Fibroblast of skin of right biceps (primary cell): ENCODE data around the gene CYS1.

Source experiments
- DNase-seq: peaks from one replicate; pipeline ENCODE4 v3.0.0-alpha.2; 2013

The CYS1 gene

DNA sequence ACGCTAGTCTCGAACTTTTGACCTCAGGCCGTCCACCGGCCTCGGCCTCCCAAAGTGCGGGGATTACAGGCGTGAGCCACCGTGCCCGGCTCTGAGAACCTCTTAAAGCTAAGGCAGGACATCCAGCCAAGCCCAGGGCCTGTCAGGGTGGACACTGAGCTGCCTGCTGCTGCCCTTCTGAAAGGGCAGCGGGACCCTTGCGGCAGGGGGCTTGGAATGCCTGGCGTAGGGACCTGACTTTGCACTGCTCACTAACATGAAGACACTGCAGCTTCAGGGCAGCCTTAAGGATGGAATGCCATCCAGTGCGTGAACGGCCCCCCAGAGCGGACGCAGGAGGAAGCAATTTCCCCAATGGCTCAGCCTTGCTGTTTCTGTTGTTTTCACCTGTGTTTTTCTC lies 9.0 kb downstream of the CYS1 start:
- DNase-seq = no peak

DNA sequence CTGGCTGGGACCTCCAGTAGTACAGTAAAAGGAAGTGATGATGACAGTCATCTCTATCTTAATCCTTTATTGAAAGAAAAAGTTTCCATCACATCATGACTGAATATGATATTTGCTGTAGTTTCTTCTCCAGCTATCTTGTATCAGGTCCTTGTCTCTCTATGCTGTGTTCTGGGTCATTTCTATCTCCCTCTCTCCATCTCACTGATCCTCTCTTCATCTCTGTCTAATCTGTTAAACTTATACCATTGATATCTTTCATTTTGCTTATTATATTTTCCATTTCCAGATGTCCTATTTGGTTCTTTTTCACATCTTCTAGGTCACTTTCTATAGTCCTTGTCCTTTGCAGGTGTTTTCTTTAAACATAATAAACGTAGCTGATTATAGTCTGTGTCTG lies 12.3 kb downstream of the CYS1 start:
- DNase-seq = no peak

DNA sequence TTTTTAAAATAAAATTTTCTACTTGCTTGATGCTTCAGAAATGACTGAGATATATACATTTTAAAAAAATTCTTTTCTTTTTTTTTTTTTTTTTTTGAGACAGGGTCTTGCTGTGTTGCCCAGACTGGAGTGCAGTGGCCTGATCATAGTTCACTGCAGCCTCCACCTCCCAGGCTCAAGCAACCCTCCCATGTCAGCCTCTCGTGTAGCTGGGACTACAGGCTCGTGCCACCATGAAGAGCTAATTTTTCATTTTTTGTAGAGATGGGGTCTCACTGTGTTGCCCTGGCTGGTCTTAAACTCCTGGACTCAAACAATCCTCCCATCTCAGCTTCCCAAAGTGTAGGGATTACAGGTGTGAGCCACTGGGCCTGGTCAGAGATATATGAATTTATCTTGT lies 12.9 kb downstream of the CYS1 start:
- DNase-seq = no peak

DNA sequence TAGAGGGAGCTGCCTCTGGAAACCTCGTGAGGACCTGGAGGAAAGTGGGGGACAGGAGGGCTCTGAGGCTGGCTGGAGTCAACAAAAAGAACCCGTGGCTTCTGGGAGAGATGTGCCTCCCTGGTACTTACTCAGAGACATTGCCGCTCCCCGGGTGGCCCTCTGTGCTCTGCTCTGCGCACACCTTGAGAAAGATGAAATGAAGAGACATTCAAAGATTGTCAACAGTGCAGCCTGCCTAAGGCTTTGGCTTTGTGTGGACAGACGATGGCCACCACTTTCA lies 14.5 kb downstream of the CYS1 start:
- no peak for DNase-seq

DNA sequence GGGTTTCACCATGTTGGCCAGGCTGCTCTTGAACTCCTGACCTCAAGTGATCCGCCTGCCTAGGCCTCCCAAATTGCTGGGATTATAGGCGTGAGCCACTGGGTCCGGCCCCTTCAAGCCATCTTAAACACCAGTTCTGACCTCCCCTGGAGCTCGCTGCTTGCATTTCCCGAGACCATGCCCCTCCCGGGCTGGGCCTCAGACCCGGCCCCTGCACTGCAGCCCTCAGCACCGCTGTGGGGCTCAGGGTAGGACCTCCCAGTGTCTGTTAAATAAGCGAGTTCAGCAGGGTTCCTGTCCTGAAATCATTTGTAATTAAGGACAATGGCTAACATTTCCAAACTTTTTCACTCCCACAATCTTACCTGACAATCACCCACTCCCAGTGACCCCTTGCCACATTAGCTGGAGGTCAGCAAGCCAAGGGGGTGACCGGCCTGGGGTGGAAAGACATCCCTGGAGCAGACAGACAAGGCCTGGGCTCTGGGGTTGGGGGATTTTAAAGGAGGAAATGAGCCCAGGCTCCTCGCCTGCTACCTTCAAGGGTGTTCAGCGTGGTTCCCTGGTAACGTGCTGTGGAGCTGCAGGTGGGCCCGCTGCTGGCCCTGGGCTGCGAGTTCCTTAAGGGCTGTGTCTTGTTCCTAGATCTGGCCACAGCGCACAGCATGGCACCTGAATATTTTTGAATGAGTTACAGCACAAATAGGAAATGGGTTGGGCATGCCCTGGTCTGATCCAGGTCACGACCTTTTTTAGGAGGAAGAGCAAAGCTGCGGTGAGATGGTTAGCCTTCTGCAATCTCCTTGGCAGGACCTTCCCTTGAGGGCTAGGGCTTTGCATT lies 15.1 kb downstream of the CYS1 start:
- no peak for DNase-seq

DNA sequence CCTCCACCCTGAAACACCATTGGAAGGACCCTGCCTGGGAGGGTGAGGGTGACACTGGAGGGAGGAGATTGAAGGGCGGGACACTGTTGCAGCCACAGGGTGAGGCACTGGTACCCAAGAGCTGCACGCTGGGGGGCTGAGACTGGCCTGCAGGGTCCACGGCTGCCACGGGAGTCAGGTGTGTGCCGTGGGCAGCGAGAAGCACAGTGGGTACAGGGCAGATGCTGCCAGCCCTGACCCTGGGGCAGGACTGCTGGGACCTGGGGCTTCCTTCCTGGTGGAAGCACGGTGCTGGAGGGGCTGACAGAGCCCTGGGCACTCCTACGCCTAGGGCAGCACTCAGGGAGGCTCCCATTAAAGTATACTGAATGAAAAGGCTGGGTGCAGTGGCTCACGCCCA lies 16.6 kb downstream of the CYS1 start:
- no peak for DNase-seq

DNA sequence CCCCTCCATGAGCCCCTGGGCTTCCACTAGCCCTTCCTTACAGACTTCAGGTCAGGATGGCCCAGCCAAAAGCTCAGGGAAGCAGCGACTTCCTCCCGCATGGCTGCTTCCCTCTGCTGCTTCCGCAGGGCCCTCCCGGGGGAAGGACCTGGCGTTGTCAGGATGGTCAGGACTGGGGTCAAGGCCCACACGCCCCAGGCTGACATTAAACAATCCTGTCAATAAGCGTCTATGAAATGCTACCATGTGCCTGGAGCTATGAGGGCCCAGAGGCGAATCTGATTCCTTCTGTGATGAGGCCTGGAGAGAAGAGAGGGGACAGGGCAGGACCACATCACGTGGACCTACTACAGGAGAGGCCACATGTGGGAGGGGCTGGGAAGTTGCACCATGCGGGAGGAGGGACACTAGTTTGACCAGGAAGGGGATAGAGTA lies 17.3 kb downstream of the CYS1 start:
- DNase-seq = no peak

DNA sequence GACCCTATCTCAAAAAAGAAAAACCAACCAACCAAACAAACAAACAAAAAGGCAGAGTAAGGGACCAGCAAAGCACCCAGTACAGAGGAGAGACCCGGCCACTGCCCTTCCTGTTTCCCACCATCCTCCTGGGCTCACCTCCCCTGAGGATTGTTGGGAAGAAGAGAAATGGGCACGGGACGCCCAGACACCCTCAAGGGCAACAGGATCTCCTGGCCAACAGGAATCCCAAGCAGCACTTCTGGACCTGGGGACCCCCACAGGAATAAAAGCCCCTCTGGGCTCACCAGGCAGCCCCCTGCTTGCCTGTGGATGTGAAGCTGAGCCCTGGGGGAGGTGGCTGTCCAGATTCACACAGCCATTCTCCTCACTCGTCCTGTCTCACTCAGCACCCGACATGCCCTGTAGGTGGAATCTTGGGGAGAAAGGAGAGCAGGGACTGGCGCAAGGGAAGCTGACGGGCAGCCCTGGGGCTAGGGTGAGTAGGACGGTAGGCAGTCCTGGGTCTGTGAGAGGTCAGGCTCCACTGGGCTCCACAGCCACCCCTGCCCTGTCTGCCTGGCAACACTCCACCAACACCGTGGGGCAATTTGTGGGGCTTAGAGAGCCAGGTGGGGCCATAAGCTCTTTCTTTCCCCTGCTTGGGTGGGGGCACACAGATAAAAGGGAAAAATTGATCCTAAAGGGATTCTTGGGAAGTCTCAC lies 18.8 kb downstream of the CYS1 start:
- no peak for DNase-seq

DNA sequence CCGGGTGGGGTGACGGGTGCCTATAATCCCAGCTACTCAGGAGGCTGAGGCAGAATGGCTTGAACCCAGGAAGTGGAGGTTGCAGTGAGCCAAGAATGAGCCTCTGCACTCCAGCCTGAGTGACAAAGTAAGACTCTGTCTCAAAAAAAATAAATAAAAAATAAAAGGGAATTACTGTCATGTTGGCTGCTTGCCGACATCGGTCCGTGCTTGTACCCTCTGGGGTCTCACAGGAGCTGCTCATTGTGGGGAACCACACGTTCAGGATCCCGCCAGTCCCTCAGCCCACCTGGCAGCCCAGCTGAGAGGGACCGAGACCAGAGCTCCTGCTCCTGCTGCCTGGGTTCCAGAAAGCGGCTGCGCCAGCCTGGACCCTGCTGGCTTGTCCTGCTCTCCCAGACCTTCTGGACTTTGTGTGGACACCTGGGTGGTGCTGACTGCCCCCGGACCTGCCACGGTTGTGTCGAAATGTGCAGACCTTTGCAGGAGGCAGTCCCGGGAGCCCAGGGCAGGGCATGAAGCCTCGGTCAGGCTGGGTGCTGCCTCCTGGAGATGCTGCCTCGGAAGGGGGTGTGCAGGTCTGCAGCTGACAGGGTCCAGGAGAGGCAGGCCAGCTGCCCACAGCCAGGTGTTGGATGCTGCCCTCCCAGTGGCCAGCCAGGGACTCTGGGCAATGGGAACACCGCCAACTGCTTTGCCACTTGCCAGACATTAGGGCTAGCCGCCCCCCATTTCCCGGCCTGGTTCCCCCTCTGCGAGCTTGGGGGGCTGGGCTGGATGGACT lies 20.5 kb downstream of the CYS1 start:
- DNase-seq = no peak

DNA sequence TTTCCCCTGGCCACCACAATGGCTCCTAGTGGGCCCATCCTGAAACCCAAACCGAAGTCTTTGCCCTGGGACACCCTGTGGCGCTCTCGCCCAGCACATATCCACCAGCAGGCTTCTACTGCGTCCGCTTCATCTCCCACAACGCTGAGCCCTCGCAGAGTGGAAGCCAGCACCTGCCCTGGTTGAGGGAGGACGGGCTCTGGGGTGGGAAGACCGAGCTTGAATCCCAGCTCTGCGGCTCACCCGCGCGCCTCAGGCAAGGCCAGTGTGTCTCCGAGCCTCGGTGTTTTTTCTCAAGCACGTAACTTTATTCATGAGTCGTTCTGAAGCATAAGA lies 21.2 kb downstream of the CYS1 start:
- no peak for DNase-seq

DNA sequence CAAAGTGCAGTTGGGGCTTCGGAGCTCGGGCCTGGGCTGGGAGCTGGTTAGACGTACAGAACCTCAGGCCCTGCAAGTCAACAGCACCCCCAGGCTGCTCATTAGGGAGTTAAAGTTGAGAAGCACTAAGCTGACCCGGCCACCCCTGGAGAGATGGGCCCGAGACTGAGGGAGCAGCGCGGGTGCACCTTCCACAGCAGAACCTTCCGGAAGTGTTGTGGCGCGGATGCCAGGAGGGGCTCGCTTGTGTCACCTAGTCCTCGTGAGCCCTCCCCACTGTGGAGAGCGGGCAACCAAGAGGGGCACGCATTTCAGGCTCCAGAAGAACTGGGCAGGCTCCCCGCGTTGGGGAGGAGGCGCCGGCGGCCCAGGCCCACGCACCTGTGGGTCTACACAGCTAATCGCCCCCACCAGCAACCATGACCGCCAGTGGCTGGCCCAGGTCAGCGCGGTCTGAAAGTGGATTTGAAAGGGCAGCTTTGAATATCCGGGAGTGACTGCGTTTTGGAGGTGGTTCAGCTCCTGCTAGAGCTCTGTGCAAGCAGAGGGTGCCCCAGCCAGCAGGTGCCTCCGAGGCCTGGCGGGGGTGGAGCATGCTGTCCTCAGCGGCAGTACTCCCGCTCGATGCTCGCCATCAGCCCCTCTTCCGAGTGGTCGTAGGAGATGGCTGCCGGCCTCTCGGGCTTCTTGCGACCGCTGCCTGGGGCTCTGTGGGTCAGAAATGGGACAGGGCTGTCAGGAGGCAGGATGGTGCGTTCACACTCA lies 21.8 kb downstream of the CYS1 start:
- no peak for DNase-seq

DNA sequence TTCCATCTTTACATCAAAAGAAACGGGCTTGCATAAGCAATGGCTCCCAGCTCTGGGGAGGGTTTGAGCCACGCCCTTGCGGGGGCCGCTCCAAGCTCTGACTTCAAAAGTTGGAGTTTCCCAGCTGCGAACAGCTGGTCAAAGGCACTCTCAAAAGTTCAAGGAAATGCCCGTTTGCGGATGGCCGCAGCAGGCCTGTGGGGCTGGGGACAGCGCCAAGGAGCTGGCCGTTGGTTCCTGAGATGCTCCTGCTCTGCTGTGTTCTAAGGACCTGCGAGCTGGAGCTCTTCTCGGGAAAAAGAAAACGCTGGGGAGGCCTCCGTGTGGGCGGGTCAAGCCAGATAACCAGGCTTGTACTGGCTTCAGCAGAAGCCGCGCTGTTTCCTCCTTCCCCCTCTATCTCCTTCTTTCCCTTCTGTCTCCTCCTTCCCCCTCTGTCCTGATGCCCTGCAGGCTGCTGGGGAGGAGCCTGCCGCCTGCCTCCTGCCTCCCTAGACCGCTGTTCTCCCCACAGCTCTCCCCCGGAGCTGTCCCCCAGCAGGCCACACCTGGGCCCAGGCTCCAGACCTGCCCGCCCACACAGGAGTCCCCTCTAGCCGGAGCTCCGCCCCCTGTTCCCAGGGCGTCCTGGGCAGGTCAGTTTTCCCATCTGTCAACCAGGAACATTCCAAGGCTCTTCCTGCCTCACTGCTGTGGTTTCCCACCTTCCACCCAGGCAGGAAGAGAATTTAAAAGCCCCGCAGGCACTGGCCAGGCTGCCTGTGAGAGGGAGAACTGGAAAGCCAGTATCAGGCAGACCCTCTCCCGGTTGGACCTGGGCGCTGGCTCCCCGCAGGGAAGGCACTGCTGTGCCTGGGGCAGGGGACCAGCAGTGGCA lies 22.7 kb downstream of the CYS1 start:
- peak; percentile 53 for DNase-seq

DNA sequence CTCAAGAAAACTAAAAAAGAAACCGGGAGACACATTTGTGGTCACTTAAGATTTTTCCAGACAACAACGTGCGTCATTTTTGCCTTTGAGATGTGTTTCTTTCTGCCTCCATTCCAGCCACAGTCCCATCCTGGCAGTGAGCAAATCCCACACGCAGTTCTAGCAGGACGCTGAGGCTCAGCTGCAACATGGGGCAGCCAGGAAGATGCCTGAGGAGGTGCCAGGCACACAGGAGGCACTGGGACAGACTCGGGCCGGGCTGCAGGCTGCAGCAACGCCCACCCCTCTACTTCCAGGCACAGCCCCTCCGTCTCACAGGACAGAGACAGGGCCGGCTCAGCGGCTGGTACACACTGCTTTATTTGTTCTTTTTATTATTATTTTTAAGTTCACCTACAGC lies 23.8 kb downstream of the CYS1 start:
- DNase-seq = no peak

DNA sequence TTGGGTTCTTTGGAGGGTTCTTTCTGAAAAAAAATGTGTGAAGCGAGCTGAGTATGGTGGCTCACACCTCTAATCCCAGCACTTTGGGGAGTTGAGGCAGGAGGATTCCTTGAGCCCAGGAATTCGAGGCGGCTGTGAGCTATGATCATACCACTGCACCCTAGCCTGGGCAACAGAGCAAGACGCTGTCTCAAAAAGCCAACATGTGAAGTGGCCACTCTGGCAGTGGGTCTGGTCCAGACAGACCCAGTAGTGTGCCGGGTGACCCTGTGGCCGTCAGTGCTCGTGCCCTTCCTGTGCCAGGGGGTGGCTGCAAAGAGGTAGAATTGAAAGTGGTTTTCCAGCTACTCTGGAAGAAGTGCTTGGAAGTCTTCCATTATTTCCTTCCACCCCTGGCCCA lies 25.2 kb downstream of the CYS1 start:
- DNase-seq = no peak

DNA sequence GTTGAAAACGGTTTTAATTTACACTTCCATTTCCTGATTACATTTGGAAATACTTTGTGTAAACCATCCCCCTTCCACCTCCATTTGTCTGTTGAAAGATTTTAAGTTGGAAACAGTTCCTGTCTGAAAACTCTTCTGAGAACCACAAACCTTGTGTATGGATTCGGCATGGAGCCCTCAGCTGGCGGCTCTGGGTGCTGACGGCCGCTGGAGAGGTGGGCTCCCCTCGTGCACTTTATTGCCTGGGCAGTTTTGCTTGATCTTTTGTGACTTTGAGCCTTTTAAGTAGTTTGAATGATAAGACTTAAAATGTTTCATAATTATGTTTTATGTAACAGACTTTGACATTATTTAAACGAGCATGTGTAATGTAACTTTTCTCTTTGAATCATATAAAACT lies 25.8 kb downstream of the CYS1 start:
- no peak for DNase-seq

DNA sequence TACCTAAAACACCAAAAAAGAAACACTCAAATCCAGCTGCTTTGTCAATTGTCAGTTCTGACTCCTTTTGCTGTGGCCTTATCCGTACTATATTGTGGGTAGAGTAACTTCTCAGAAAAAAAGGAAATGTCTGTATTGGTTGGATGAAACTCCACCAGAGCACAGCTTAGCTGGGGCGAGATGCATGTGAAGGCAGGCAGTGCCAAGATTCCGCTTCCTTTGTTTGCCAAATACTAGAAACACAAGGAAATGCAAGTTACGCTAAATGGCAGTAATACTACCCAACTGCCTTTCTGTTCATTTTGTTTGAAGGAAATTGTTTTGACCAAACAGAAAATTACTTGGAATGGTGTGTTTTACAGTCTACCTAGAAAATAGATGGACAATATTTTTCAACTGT lies 26.9 kb downstream of the CYS1 start:
- no peak for DNase-seq

DNA sequence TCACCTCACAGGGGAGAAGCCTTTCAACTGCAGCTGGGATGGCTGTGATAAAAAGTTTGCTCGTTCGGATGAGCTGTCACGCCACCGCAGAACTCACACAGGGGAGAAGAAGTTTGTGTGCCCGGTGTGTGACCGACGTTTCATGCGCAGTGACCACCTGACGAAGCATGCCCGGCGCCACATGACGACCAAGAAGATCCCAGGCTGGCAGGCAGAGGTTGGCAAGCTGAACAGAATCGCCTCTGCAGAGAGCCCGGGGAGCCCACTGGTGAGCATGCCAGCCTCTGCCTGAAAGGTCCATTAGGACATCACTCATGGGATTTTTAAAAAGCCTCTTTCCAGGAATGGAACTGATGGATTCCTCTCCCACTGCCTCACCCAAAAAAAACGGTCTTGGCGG lies 28.0 kb downstream of the CYS1 start:
- no peak for DNase-seq

DNA sequence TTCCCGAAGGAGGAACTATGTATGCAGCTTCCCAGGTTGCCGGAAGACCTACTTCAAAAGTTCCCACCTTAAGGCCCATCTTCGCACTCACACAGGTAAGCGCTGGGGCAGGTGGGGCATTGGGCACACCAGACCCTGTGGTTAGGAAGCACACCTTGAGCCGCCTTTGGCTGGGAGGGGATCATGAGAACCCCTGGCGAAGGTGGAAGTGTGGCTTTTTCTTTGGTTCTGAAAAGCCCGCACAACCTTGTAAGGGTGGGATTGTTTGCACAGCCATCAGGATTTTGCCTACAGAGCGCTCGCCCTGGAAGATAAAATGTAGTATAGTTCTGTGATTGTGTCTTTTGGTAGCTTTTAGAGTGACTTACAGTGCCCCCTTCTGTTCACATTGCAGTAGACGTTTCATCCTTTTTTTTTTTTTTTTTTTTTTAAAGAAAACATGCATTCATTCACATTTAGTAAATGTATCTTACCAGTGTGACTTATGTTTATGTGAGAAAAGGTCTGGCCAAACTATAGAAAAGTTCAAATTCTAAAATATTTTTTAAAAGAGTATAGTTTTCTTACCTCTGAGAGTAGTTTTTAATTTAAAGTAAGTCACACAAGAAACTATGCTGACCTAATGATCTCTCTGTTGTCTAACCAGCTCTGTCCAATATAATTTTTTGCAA lies 31.6 kb downstream of the CYS1 start:
- peak; percentile 51 for DNase-seq

DNA sequence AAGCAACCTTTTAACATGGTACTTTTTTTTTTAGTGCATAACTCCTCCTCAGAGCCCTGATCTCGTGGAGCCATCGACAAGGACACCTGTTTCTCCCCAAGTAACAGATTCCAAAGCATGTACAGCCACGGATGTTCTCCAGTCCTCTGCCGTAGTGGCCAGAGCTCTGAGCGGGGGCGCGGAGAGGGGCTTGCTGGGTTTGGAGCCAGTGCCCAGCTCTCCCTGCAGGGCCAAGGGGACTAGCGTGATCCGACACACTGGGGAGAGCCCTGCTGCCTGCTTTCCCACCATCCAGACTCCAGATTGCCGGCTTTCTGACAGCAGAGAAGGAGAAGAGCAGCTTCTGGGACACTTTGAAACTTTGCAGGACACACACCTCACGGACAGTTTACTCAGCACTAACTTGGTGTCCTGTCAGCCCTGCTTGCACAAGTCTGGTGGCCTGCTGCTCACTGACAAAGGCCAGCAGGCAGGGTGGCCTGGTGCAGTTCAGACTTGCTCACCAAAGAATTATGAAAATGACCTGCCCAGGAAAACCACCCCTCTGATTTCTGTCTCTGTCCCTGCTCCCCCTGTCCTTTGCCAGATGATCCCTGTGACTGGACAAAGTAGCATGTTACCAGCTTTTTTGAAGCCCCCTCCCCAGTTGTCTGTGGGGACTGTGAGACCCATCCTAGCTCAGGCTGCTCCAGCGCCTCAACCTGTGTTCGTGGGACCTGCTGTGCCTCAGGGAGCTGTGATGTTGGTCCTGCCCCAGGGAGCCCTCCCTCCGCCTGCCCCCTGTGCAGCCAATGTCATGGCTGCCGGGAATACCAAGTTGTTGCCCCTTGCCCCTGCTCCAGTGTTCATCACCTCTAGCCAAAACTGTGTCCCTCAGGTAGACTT lies 32.4 kb downstream of the CYS1 start:
- DNase-seq = no peak

DNA sequence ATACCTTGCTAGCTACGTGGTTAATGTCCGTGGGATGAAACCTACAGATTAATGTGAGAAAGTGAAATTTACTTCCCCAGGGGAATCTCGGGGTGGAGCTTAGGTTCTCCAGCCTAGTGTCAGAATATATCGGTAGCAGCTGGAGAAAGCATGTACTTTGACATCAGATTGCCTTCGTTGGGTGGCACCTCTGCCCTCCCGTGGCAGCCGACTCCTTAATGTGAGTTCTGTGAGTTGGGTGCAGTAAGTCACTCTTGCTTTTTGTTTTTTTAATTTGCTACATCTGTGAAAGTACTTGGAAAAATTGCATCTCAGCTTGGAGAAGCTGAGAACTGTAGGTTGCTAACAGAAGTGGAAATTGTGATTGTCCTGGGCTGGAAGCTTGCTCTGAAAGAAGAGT lies 33.3 kb downstream of the CYS1 start:
- no peak for DNase-seq
